GM21723 (cell line): ENCODE measurements around the gene RAC2.
A peak's percentile ranks its signal among the peaks of the same experiment; 100 is the strongest.
"Not testable (repeated sequence)": the region's sequence is repeated elsewhere in the genome, so short reads cannot be mapped to it uniquely, and the experiment has no call there.

Experiments
- ATAC-seq: cut with Tn5 transposase; IDR thresholded peaks from one replicate; pipeline ENCODE4 v1.9.1; 2021; ENCODE audit warnings: mild to moderate bottlenecking, moderate library complexity; ENCODE audit not compliant: unreplicated experiment

RAC2 gene

DNA sequence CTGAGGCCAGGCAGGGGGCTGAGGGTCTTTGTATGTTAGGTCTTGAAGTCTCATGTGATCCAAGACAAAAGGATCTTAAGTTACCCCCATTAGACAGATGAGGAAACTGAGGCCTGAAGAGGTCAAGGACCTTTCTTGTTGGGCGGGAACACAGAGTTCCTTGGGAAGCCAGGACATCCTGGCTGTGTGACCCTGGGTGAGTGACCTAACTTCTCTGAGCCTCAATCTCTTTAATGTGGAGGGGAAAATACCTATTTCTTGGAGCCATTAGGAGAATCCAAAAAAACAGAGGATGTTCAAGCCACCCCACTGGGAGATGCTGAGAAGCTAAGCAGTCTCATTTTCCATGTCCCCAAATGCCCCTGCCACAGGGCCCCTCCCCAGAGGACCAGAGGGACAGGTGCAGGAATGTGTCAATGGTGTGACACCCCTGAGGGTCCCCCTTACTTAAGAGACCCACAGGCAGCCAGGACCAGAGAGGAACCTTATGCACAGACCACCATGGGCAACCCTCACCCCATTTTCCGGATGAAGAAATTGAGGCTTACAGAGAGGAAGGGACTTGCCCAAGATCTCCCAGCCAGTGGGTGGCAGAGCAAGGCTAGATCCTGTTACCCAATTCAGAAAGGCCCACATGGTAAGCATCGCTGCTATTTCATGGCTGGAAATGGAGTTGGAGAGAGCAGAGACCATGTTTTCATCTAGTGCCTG is 8.0 kb downstream of the RAC2 start:
- no peak for ATAC-seq

- no peak for ATAC-seq
Observed at GRCh38 chr22:37234736-37235711, 9.0 kb downstream of the RAC2 start.

GRCh38 chr22:37233751-37234631 is 10.1 kb downstream of the RAC2 start:
- no peak for ATAC-seq

DNA sequence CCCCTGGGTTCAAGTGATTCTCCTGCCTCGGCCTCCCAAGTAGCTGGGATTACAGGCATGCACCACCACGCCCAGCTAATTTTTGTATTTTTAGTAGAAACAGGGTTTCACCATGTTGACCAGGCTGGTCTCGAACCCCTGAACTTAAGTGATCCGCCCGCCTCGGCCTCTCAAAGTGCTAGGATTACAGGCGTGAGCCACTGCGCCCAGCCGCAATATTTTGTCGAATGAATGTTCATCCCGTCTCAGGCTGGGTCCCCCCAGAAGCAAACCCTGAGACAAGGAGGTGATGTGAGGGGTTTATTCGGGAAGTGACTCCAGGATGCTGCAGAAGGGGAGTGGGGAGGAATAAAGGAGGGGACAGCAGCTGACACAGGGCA is 10.7 kb downstream of the RAC2 start:
- not testable (repeated sequence) for ATAC-seq

DNA sequence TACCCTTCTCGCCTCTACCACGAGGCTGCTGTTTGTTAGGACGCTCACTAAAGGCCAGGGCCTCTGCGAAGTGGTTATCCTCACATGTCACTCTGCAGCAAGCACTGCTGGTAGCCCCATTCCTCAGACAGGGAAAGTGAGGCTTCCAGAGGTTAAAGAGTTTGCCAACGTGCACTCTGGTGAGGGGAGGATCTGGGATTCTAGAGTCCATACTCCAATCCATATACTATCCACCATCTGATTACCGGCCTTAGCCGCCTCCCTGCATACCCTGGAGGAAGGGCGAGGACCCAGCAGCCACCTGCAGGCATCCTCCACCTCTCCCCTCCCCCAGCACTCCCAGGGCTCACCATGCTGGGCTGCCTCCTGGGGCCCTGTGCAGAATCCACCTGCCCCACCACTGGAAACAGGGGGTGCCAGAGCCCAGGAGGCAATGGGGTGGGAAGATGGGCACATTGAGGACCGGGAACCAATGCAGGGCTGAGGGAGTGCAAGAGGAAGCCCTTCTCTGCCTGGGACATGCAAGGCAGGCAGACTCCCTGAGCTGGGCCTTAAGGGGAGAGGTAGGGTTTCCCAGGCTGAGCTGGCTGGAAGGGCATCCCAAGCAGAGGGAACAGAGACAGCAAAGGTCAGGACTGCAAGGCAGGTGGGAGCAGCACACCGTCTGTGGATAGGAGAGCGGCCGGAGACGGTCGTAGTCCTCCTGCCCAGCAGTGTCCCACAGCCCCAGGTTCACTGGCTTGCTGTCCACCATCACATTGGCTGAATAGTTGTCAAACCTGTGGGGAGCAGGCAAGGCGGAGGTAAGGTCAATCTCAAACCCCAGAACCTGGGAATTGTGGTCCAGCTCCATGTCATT is 11.7 kb downstream of the RAC2 start:
- no peak for ATAC-seq

DNA sequence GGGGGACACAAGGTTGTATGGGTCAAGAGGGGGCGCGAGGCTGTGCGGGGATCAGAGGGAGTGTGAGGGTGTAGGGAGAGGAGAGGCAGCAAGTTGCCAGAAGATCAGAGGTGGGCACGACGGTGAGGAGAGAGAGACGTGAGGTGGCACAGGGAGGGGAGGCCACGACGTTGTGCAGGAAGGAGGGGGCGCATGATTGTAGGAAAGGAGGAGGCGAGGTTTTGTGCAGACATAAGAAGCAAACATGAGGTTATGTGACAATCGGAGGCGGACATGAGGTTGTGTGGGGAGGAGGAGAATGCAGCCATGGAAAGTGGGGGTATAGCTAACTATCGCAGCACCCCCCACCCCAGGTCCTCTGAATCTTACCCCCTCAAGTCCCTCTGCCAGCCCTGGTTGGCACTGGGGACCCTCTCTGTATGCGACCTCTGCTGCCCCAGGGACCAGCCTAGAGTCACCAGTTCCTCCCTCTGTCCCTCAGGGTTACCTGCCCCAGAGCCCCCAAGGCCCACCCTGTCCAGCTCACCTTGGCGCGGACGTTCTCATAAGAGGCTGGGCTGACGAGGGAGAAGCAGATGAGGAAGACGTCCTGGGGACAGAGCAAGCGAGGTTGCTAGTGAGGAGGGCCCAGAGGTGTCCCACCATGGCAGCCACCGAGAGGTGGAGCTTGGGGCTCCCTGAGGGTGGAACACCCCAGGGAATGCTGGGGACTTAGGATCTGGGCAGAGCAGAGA is 12.5 kb downstream of the RAC2 start:
- ATAC-seq = no peak

DNA sequence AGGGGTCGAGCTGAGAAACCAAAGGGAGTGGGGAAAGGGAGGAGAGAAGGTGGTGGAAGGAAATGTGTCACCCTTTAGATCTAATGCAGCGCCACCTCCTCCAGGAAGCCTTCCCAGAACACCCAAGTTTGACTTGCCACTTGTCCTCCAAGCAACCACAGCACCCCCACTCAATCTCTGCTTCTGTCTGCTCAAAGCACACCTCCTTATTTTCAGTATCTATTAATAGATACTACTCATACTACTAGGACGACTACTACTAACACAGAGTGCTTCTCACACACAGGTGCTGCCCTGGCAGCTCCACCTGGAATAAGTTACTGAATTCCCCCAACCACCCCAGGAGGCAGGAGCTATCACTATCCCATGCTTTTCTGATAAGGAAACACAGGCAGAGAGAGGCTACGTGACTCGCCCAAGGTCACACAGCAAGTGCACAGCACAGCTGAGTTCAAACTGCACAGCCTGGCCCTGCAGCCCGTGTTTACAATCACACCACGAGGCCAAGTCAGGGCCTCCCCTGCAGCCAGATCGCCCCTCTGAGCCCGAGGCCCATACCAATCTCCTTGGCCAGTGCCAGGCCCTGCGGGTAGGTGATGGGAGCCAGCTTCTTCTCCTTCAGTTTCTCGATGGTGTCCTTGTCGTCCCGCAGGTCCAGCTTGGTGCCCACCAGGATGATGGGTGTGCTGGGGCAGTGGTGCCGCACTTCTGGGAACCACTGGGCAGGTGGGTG is 13.2 kb downstream of the RAC2 start:
- peak; percentile 58 for ATAC-seq

DNA sequence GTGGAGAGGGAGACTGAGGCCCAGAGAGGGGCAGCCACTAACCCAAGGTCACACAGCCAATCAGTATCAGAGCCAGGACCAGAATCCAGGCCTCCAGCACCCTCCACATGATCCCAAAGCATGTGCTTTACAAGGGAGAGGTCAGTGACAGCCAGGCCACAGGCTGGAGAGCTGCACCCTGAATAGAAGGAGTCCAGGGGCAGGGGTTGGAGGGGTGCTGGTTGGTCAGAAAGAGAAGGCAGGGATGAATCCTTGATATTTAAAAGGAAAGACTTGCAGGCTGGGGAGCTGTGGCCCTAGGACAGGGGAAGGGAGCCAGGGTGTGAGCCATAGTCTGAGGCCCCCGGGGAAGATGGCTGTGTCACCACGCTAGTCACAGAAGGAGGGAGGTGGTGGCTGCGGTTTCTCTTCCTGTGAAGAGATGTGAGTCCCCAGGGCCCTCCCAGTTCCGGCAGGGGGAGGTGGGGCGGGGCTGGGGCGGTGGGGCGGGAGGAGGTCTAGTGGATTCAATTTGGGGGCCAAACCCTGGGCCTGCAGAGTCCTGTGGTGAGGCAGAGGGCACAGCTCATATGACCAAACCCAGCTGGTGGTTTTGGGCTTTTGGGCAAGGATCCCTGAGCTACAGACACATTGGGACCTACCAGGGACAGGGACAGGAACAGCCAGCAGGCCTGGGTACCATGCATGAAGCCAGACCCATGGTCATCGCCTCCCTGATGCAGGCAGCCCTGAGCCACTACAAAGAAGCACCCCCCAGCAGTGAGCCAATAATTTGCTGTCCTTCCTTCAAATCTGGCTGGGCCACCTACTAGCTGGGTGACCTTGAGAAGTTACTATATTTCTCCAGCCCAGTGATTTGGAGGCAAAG is 14.0 kb downstream of the RAC2 start:
- peak; percentile 51 for ATAC-seq

- no peak for ATAC-seq
Observed at GRCh38 chr22:37229012-37229804, 14.9 kb downstream of the RAC2 start.

DNA sequence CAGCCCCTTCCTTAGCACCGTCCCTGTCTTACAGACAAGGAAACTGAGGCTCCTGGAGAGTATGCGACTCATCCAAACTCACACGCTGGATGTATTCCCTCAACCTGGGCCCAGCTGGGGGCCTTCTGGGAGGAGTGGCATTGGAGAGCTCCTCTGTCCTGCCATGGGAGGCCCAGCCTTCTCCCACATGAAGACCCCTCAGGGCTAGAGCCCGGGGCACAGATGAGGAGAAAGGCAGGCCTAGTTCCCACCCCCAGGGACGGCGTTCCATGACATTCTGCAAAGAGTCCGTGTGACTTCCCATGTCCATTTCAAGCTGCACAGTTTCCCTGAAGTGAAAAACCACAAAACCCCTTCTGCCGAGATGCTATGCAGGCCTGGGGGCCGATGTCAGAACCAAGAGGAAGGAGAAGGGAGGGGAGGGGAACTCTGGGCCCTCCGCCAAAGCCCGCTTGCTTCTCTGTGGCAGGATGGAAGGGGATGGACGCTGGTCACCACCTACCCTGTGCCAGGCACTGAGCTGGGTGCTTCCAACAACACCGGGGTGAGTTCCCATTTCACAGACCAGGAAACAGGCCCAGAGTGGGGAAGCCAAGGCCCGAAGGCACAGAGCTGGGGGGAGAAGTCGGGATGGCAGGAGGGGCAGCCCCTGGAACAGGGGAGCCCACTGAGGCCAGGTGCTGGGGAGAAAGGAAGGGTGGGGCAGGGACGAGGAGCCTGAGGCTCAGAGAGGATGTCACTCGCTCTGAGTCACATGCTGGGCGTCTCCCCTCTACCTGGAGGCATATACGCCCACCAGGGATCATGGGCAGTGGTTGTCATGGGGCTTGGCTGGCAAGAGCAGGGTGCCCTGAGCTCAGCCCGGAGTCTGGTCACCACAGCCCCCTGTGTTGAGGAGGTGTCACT is 15.7 kb downstream of the RAC2 start:
- ATAC-seq = no peak

GRCh38 chr22:37226514-37226913 is 17.6 kb downstream of the RAC2 start:
- no peak for ATAC-seq

- ATAC-seq = no peak
Observed at GRCh38 chr22:37226087-37226486, 18.0 kb downstream of the RAC2 start.

GRCh38 chr22:37225481-37225880 is 18.6 kb downstream of the RAC2 start:
- no peak for ATAC-seq

DNA sequence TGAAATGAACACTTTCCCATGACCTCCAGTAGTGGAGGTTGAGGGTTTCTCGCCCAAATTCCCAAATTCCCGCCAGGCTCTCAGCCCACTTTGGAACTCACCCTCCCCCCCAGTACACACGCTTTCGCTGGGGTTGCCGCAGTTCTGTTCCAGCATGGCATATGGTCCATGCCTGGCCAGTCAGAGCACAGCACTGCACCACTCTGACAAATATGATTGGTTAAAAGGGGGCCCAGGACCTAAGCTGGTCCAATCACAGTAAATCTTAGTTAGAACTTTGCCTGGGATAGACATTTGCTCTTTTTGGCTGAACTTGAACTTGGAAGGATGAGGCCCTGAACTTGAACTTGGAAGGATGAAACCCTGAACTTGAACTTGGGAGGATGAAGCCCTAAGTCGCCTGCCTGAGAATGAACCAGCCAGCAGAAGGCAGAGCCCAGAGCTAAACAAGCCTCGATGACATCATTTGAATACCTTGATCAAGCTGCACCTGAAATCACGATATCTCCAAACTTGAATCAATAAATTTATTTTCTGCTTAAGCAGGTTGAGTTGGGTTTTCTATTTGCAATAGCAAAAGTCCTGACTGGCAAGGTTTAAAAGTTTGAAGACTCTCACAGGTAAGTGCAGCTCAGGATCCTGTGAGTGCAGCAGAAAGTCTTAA is 19.2 kb downstream of the RAC2 start:
- no peak for ATAC-seq

- ATAC-seq = peak; percentile 44
Observed at GRCh38 chr22:37223965-37224551, 20.0 kb downstream of the RAC2 start.
